ENCODE data around the gene PHACTR1. TPM values are rescaled to one million over a fixed set of nuclear protein-coding genes. Genes with fewer than 3 reads are reported as not detected.

The PHACTR1 gene
- total and polyA plus RNA-seq, 2 of the 4 experiments (the other 2 are of a cell fraction) = not detected

- no peak overlapping the region for H3K56ac ChIP-seq (ENCODE audit: extremely low read depth, insufficient read depth, low read length)
These were observed 581.9 kb downstream of the PHACTR1 start for GRCh38 chr6:13298446-13298845.

More at GRCh38 chr6:13298446-13298845, 581.9 kb downstream of the PHACTR1 start:
- Histone ChIP-seq H3K9me1 (ENCODE audit: insufficient read depth, low read length) (peaks cover 11% of the 10 kb centered on the region), H2AK9ac (replicated peaks; ENCODE audit: low read depth, low read length, poor library complexity) (no peak overlapping the region), H4K20me1 (ENCODE audit: insufficient read depth, low read length) (no peaks in the 10 kb centered on the region), H3K79me1 (ENCODE audit: low read depth in 1 of 2, low read length in 2 of 2) (peaks cover 6 to 11% of the 10 kb centered on the region in 2 experiments; a peak in 2 of 4 replicates), H3K4ac (ENCODE audit: low read depth, low read length) (no peak overlapping the region), H3K23ac (ENCODE audit: low read depth, low read length) (no peak overlapping the region), H2BK5ac (ENCODE audit: low read depth, low read length, poor library complexity, severe bottlenecking) (no peak overlapping the region), H4K8ac (ENCODE audit: low read depth in 2 of 2, low read length in 2 of 2) (no peak overlapping the region), H3K4me1 (ENCODE audit: control insufficient read depth, insufficient read depth, low read length) (peaks cover 7% of the 10 kb centered on the region), H4K5ac (ENCODE audit: low read depth, low read length) (no peak overlapping the region), H3K36me3 (ENCODE audit: control insufficient read depth, insufficient read depth, low read length) (peaks cover 23% of the 10 kb centered on the region), H2AFZ (replicated peaks; ENCODE audit: low read length, poor library complexity) (no peak overlapping the region), H2BK120ac (ENCODE audit: low read depth, low read length) (no peak overlapping the region), H3K9me3 (ENCODE audit: control insufficient read depth, insufficient read depth, low read length) (no peaks in the 10 kb centered on the region), H3K14ac (replicated peaks; ENCODE audit: low read depth, low read length) (no peak overlapping the region), H2AK5ac (ENCODE audit: low read depth, low read length) (no peak overlapping the region), H4K91ac (ENCODE audit: insufficient read depth, low read depth, low read length) (no peak overlapping the region), H3K4me2 (ENCODE audit: low read depth, low read length) (no peak overlapping the region), H3K9ac (ENCODE audit: low read depth, low read length) (no peak overlapping the region), H3K27ac (ENCODE audit: insufficient read depth, low read length) (no peak overlapping the region), H2BK20ac (ENCODE audit: low read depth, low read length) (no peak overlapping the region), H3K18ac (ENCODE audit: low read depth, low read length) (no peak overlapping the region), H3K27me3 (ENCODE audit: control insufficient read depth, insufficient read depth, low read length) (no peaks in the 10 kb centered on the region), H3K4me3 (ENCODE audit: insufficient read depth, low read depth, low read length) (no peak overlapping the region), H2BK15ac (ENCODE audit: low read depth, low read length) (no peak overlapping the region)
- ATAC-seq (ENCODE audit: low read depth) (no peak), DNase-seq (no peak)
- ChIA-PET CTCF (interaction anchor here (1.5 kb wide), 1 partner anchor 8 kb away, joined by 3 read pairs; no protein-coding TSS in a partner anchor), POLR2A (ENCODE audit: unreplicated experiment) (no interaction called here)
- dilution Hi-C loops (cut with HindIII; ENCODE audit: low sequenced_read_pairs, unreplicated experiment) (no loop called here), in situ Hi-C loops (cut with MboI; ENCODE audit: low sequenced_read_pairs) (no loop called here), intact Hi-C loops (cut with micrococcal nuclease) (no loop called here)
- BruUV-seq (replicated peaks) = no TSS peak
- TF ChIP-seq RFX5 (IDR thresholded peaks at IDR 0.05; ENCODE audit: low read depth, low read length) = no peak
- TF ChIP-seq USF2 (IDR thresholded peaks at IDR 0.05; ENCODE audit: low read depth, low read length) = no peak
- no peak for TF ChIP-seq RAD21 (IDR thresholded peaks at IDR 0.05; ENCODE audit: low read length)
- no peak for TF ChIP-seq ELK1 (IDR thresholded peaks at IDR 0.05; ENCODE audit: borderline replicate concordance, low read depth, low read length)
- no peak for TF ChIP-seq POLR2A (IDR thresholded peaks at IDR 0.05; ENCODE audit: low read depth, low read length)
- TF ChIP-seq MXI1 (IDR thresholded peaks at IDR 0.05; ENCODE audit: borderline replicate concordance, low read depth, low read length) = no peak
- no peak for TF ChIP-seq MAFK (IDR thresholded peaks at IDR 0.05; ENCODE audit: low read depth, low read length)
- no peak for TF ChIP-seq CEBPB (IDR thresholded peaks at IDR 0.05; ENCODE audit: low read depth, low read length)
- no peak for TF ChIP-seq FOS (IDR thresholded peaks at IDR 0.05; ENCODE audit: low read depth, low read length)
- TF ChIP-seq NFE2L2 (IDR thresholded peaks at IDR 0.05; ENCODE audit: low read depth, low read length) = no peak
- no peak for TF ChIP-seq CTCF (conservative IDR thresholded peaks at IDR 0.05; ENCODE audit: low read depth, low read length)
- TF ChIP-seq SMC3 (IDR thresholded peaks at IDR 0.05; ENCODE audit: low read depth, low read length) = no peak
- no peak for TF ChIP-seq CHD1 (IDR thresholded peaks at IDR 0.05; ENCODE audit: low read depth, low read length)
- TF ChIP-seq MAZ (IDR thresholded peaks at IDR 0.05; ENCODE audit: borderline replicate concordance, low read depth, low read length) = no peak
- TF ChIP-seq BHLHE40 (IDR thresholded peaks at IDR 0.05; ENCODE audit: low read depth, low read length) = no peak
- no peak for TF ChIP-seq RCOR1 (IDR thresholded peaks at IDR 0.05; ENCODE audit: insufficient replicate concordance, low read length)
- no CpG with 5 or more reads among the region's 3 CpGs for WGBS, 2 experiments (ENCODE audit: extremely low coverage in 2 of 2, insufficient read length in 1 of 2)
